H1 (cell line): Measurements from ENCODE around the gene ZFP36L1.

ENCODE experiments used
- EP300 ChIP-seq, 2 experiments: IDR thresholded peaks; 1 replicate in 1 of 2; 2 replicates in 1 of 2; pipeline ENCODE4 v1.6.1; 2011 to 2012; ENCODE audit warnings: low read depth in 2 of 2, low read length in 2 of 2, mild to moderate bottlenecking in 2 of 2, borderline replicate concordance in 1 of 2, inconsistent platforms in 1 of 2, moderate library complexity in 1 of 2
- EZH2 ChIP-seq: fragments of 200-600 bp; sonication (generic); IDR thresholded peaks from 2 replicates; pipeline ENCODE4 v1.7.1; 2012; ENCODE audit warnings: low read depth, mild to moderate bottlenecking, moderate library complexity, low read length, inconsistent platforms; ENCODE audit not compliant: severe bottlenecking
- HDAC2 ChIP-seq, 2 experiments: fragments of 300-600 bp in 1 of 2; sonication (generic) in 1 of 2; IDR thresholded peaks; 2 replicates each; pipeline ENCODE4 v1.6.1; 2011 to 2012; ENCODE audit warnings: low read depth in 2 of 2, low read length in 2 of 2, mild to moderate bottlenecking in 2 of 2, moderate library complexity in 2 of 2, borderline replicate concordance in 1 of 2, inconsistent platforms in 1 of 2
- JUN ChIP-seq: IDR thresholded peaks from 2 replicates; pipeline ENCODE4 v1.6.1; 2011; ENCODE audit warnings: low read depth, mild to moderate bottlenecking, improper control_type of control experiment, low read length
- MAFK ChIP-seq: IDR thresholded peaks from 2 replicates; pipeline ENCODE4 v1.6.1; 2012; ENCODE audit warnings: low read depth, mild to moderate bottlenecking, improper control_type of control experiment, low read length
- PHF8 ChIP-seq: fragments of 200-600 bp; sonication (generic); conservative IDR thresholded peaks from 2 replicates; pipeline ENCODE4 v1.7.1; 2012; ENCODE audit warnings: low read depth, mild to moderate bottlenecking, inconsistent platforms, low read length, moderate library complexity
- POLR2A ChIP-seq, 2 experiments: IDR thresholded peaks; 1 replicate in 1 of 2; 2 replicates in 1 of 2; pipeline ENCODE4 v1.6.1; 2011; ENCODE audit warnings: low read depth in 2 of 2, low read length in 2 of 2, mild to moderate bottlenecking in 2 of 2; ENCODE audit errors: control extremely low read depth in 1 of 2
- TF ChIP-seq, protein P1 (sequence below), 3 experiments: IDR thresholded peaks; 1 replicate in 2 of 3; 2 replicates in 1 of 3; pipeline versions ENCODE4 v1.5.1 to v1.6.1; 2011; ENCODE audit warnings: low read length in 3 of 3, mild to moderate bottlenecking in 3 of 3, inconsistent platforms in 2 of 3, low read depth in 1 of 3, moderate library complexity in 1 of 3; ENCODE audit not compliant: insufficient read depth in 1 of 3; ENCODE audit errors: control extremely low read depth in 1 of 3
- TF ChIP-seq, protein P2 (sequence below): IDR thresholded peaks from 2 replicates; pipeline ENCODE4 v1.6.1; 2012; ENCODE audit warnings: inconsistent platforms

- TF ChIP-seq, protein P1, sequence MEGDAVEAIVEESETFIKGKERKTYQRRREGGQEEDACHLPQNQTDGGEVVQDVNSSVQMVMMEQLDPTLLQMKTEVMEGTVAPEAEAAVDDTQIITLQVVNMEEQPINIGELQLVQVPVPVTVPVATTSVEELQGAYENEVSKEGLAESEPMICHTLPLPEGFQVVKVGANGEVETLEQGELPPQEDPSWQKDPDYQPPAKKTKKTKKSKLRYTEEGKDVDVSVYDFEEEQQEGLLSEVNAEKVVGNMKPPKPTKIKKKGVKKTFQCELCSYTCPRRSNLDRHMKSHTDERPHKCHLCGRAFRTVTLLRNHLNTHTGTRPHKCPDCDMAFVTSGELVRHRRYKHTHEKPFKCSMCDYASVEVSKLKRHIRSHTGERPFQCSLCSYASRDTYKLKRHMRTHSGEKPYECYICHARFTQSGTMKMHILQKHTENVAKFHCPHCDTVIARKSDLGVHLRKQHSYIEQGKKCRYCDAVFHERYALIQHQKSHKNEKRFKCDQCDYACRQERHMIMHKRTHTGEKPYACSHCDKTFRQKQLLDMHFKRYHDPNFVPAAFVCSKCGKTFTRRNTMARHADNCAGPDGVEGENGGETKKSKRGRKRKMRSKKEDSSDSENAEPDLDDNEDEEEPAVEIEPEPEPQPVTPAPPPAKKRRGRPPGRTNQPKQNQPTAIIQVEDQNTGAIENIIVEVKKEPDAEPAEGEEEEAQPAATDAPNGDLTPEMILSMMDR (IDR thresholded peaks at IDR 0.05; ENCODE audit: control extremely low read depth in 1 of 3, insufficient read depth in 1 of 3, low read depth in 1 of 3, low read length in 3 of 3) = no peak
- no peak for TF ChIP-seq POLR2A (IDR thresholded peaks at IDR 0.05; ENCODE audit: control extremely low read depth in 1 of 2, low read depth in 2 of 2, low read length in 2 of 2)
- TF ChIP-seq HDAC2 (IDR thresholded peaks at IDR 0.05; ENCODE audit: borderline replicate concordance in 1 of 2, low read depth in 2 of 2, low read length in 2 of 2) = no peak
- no peak for TF ChIP-seq EZH2
- TF ChIP-seq EP300 (IDR thresholded peaks at IDR 0.05; ENCODE audit: borderline replicate concordance in 1 of 2, low read depth in 2 of 2, low read length in 2 of 2) = no peak
- TF ChIP-seq PHF8 = no peak
- TF ChIP-seq, protein P2, sequence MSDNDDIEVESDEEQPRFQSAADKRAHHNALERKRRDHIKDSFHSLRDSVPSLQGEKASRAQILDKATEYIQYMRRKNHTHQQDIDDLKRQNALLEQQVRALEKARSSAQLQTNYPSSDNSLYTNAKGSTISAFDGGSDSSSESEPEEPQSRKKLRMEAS = no peak
- no peak for TF ChIP-seq MAFK
- no peak for TF ChIP-seq JUN
Observed at GRCh38 chr14:68798621-68799020, 5.8 kb upstream of the ZFP36L1 start.
